AG04450 (cell line): Measurements from ENCODE around the gene PIGBOS1. TPM values are rescaled to one million over a fixed set of nuclear protein-coding genes. Genes with fewer than 3 reads are reported as not detected.
"Not testable (repeated sequence)": the region's sequence is repeated elsewhere in the genome, so short reads cannot be mapped to it uniquely, and the experiment has no call there.

ENCODE experiments used
- CTCF ChIA-PET: fragments of 300-600, 350-600 bp; formaldehyde crosslinking; extraction: SDS; loops from one replicate; lab custom pipeline; 2022; ENCODE audit warnings: antibody characterized with exemption, inconsistent platforms; lab: Charles Lee
- POLR2A ChIA-PET: fragments of 350-600 bp; formaldehyde crosslinking; extraction: SDS; loops from one replicate; lab custom pipeline; 2021; ENCODE audit warnings: antibody characterized with exemption, inconsistent platforms; lab: Yijun Ruan, JAX
- DNase-seq: peaks from one replicate; pipeline ENCODE4 v3.0.0-alpha.2; 2011; ENCODE audit warnings: low read depth, low spot score
- H3K27ac ChIP-seq: one replicate; pipeline ENCODE4 v1.5.1; 2012; ENCODE audit warnings: low read depth, low read length, control low read depth
- H3K27me3 ChIP-seq: one replicate; pipeline ENCODE4 v1.6.0; 2012; ENCODE audit warnings: low read length; ENCODE audit not compliant: control insufficient read depth, insufficient read depth
- H3K4me3 ChIP-seq: 2 replicates; pipeline ENCODE4 v1.5.1; 2011; ENCODE audit warnings: mild to moderate bottlenecking, low read depth, low read length, control low read depth
- H3K9me3 ChIP-seq: 2 replicates; pipeline ENCODE4 v1.5.1; 2012; ENCODE audit warnings: low read length; ENCODE audit not compliant: control insufficient read depth, insufficient read depth
- CTCF ChIP-seq: IDR thresholded peaks from 2 replicates; pipeline ENCODE4 v1.5.1; 2011; ENCODE audit warnings: low read depth, low read length, control low read depth, inconsistent platforms
- polyA plus RNA-seq: library from polyadenylated mRNA; depleted of rRNA; stranded (reverse); fragments of >200 nt; gene quantifications from 2 replicates; pipeline ENCODE4 v1.2.3, GENCODE V29; 2011

Gene PIGBOS1
- polyA plus RNA-seq, 1 experiment = 19.7 TPM

- CTCF ChIA-PET = interaction anchor here (1.7 to 2.2 kb wide), 2 partner anchors 27 to 119 kb away, joined by 5 to 15 read pairs; no protein-coding TSS in a partner anchor
- no peak for DNase-seq
- POLR2A ChIA-PET = no interaction called here
- H3K27me3 ChIP-seq = no peaks in the 10 kb centered on the region
- peak overlapping the region; percentile 92 for H3K4me3 ChIP-seq
- TF ChIP-seq CTCF = no peak
- H3K9me3 ChIP-seq = no peaks in the 10 kb centered on the region; the same call in 1 of the 2 replicates
- H3K27ac ChIP-seq = no peak overlapping the region
These were observed 1.3 kb upstream of the PIGBOS1 start for GRCh38 chr15:55320238-55320550.

DNA sequence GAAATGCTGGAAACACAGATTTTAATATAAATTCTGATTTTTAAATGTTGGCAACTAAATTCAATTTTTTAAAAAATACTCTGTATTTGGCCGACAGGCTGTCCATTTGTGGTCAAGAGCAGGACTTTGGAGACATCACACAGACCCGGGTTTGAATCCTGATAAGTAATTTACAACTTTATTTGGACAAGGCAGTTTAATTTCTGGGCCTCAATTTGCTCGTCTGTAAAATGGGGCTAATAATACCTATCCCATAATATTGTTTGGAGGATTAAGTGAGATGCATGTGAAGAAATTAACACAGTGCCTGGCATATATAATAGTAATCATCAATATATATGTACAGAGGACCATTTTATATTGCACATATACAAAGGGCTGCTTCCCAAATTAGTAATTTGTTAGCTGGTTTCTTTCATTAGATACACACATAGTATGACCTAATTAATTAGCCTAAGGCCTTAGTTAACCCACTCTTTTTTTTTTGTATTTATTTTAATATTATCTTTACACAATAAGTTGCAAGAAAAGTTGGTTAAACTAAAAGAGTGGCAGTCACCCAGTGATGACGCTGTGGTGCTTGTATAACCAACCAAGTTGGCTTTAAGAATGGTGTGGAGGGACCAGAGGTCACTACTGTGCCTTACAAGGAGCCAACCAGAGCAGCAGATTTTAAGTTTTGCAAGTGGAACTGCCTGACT is 764 bp upstream of the PIGBOS1 start:
- TF ChIP-seq CTCF = no peak
- Histone ChIP-seq H3K27me3 (no peaks in the 10 kb centered on the region), H3K4me3 (peak overlapping the region; percentile 92), H3K27ac (peak overlapping the region; percentile 91), H3K9me3 (no peaks in the 10 kb centered on the region; the same call in 1 of the 2 replicates)
- ChIA-PET POLR2A (interaction anchor here (0.8 to 1.7 kb wide), 7 partner anchors 8 to 123 kb away, joined by 3 to 9 read pairs (median 5); partner anchors contain the start of genes CCPG1, PIERCE2 and RSL24D1), CTCF (interaction anchor here (0.6 to 2.7 kb wide), 7 partner anchors 27 to 120 kb away, joined by 3 to 15 read pairs (median 6); no protein-coding TSS in a partner anchor)
- no peak for DNase-seq

GRCh38 chr15:55302801-55303200 is 16.1 kb downstream of the PIGBOS1 start:
- POLR2A ChIA-PET, H3K27ac ChIP-seq, CTCF ChIA-PET, H3K27me3 ChIP-seq, H3K9me3 ChIP-seq, DNase-seq, H3K4me3 ChIP-seq: not testable (repeated sequence)

DNA sequence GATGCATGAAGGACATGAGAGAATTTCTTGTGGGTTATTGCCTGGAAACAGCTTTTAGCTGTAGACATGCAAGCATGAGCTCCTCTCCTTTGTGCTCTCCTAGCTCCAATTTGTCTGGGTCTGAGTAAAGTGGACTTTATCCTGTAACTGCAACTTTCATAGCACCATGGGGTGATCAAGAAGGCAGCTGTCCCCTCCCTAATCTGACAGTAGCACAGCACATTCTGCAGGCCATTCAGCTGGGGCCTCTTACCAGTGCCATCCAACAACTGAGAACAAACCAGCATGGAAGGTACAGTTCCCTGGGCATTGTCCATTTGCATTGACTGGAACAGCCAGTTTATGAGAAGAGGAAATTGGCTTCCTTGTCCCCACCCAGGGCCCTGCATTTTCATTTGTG is 21.6 kb downstream of the PIGBOS1 start:
- POLR2A ChIA-PET = interaction anchor here (0.5 kb wide), 1 partner anchor 151 kb away, joined by 5 read pairs; no protein-coding TSS in a partner anchor
- no peak for TF ChIP-seq CTCF
- CTCF ChIA-PET = no interaction called here
- no peak for DNase-seq
- H3K27me3 ChIP-seq = no peaks in the 10 kb centered on the region
- no peak overlapping the region for H3K27ac ChIP-seq
- 0 out of 2 replicates have a peak, but pooled peaks cover 4% of the 10 kb centered on the region for H3K9me3 ChIP-seq
- H3K4me3 ChIP-seq = no peak overlapping the region

- CTCF ChIA-PET = interaction anchor here (0.6 to 5.3 kb wide), 21 partner anchors 8 to 145 kb away, joined by 3 to 138 read pairs (median 4); partner anchors contain the start of genes PIGB, PIGBOS1 and RSL24D1
- POLR2A ChIA-PET = interaction anchor here (0.8 kb wide), 1 partner anchor 94 kb away, joined by 3 read pairs; the partner anchor contains the start of gene RSL24D1
- TF ChIP-seq CTCF = peak; percentile 95
- Histone ChIP-seq H3K4me3 (peak overlapping the region; percentile 90), H3K27ac (peak overlapping the region; percentile 89), H3K27me3 (no peaks in the 10 kb centered on the region), H3K9me3 (no peaks in the 10 kb centered on the region)
- peak; percentile 39 for DNase-seq
These were observed 28.3 kb downstream of the PIGBOS1 start for GRCh38 chr15:55290528-55291057.
